Posterior cingulate gyrus (tissue), 11 donors: ENCODE results near the gene SPTLC3.

Experiments used
- DNase-seq, 10 donors: peaks; one replicate each; pipeline versions ENCODE4 v3.0.0 to v3.0.0-alpha.2; 2020 to 2021; ENCODE audit warnings: mixed read lengths in 3 of 10
- intact Hi-C: fragments of 100-400 bp; cut with DNase I; formaldehyde crosslinking; loops from one replicate; pipeline ENCODE4 v1.15.1; 2023

SPTLC3 gene

GRCh38 chr20:13089950-13090469 lies 81.2 kb downstream of the SPTLC3 start:
- DNase-seq: no peak
- intact Hi-C loops: no loop called here

- intact Hi-C loops: no loop called here
- no peak for DNase-seq
These were observed 83.3 kb downstream of the SPTLC3 start for GRCh38 chr20:13092111-13092510.

- intact Hi-C loops: no loop called here
- no peak for DNase-seq
These were observed 86.2 kb downstream of the SPTLC3 start for GRCh38 chr20:13094976-13095375.

GRCh38 chr20:13098720-13099355 lies 90.1 kb downstream of the SPTLC3 start:
- no peak for DNase-seq
- intact Hi-C loops: no loop called here

- no peak for DNase-seq
- intact Hi-C loops: no loop called here
These were observed 90.9 kb downstream of the SPTLC3 start for GRCh38 chr20:13099676-13100075.

GRCh38 chr20:13101276-13101675 lies 92.5 kb downstream of the SPTLC3 start:
- intact Hi-C loops: no loop called here
- DNase-seq: no peak

GRCh38 chr20:13101706-13102105 lies 92.9 kb downstream of the SPTLC3 start:
- DNase-seq: no peak
- intact Hi-C loops: no loop called here

- intact Hi-C loops: no loop called here
- no peak for DNase-seq
These were observed 93.5 kb downstream of the SPTLC3 start for GRCh38 chr20:13102237-13102636.

GRCh38 chr20:13102694-13103093 lies 93.9 kb downstream of the SPTLC3 start:
- intact Hi-C loops: no loop called here
- DNase-seq: no peak

GRCh38 chr20:13105039-13105438 lies 96.3 kb downstream of the SPTLC3 start:
- DNase-seq: no peak
- intact Hi-C loops: no loop called here

- no peak for DNase-seq
- intact Hi-C loops: loop anchor here (1.0 kb wide), 2 partner anchors 136 to 181 kb away; no protein-coding TSS in a partner anchor
These were observed 97.2 kb downstream of the SPTLC3 start for GRCh38 chr20:13105864-13106457.

- DNase-seq: no peak
- intact Hi-C loops: no loop called here
These were observed 100.9 kb downstream of the SPTLC3 start for GRCh38 chr20:13109658-13110057.

- intact Hi-C loops: no loop called here
- no peak for DNase-seq
These were observed 102.0 kb downstream of the SPTLC3 start for GRCh38 chr20:13110796-13111195.

GRCh38 chr20:13111249-13111911 lies 102.6 kb downstream of the SPTLC3 start:
- intact Hi-C loops: no loop called here
- no peak for DNase-seq

GRCh38 chr20:13113731-13114130 lies 105.0 kb downstream of the SPTLC3 start:
- intact Hi-C loops: no loop called here
- DNase-seq: no peak

- DNase-seq: no peak
- intact Hi-C loops: loop anchor here (5.0 kb wide), 1 partner anchor 940 kb away; no protein-coding TSS in a partner anchor
These were observed 108.4 kb downstream of the SPTLC3 start for GRCh38 chr20:13117200-13117599.

GRCh38 chr20:13118676-13119075 lies 109.9 kb downstream of the SPTLC3 start:
- intact Hi-C loops: loop anchor here (1.0 to 5.0 kb wide), 2 partner anchors 428 to 939 kb away; no protein-coding TSS in a partner anchor
- DNase-seq: no peak

GRCh38 chr20:13119583-13119982 lies 110.8 kb downstream of the SPTLC3 start:
- intact Hi-C loops: loop anchor here (1.0 to 5.0 kb wide), 2 partner anchors 427 to 938 kb away; no protein-coding TSS in a partner anchor
- peak in 4 of 10 donors; percentile 10 to 89 (median 19) for DNase-seq

- intact Hi-C loops: loop anchor here (5.0 kb wide), 1 partner anchor 652 kb away; no protein-coding TSS in a partner anchor
- DNase-seq: no peak
These were observed 111.7 kb downstream of the SPTLC3 start for GRCh38 chr20:13120471-13120870.

- no peak for DNase-seq
- intact Hi-C loops: loop anchor here (5.0 kb wide), 1 partner anchor 650 kb away; no protein-coding TSS in a partner anchor
These were observed 113.2 kb downstream of the SPTLC3 start for GRCh38 chr20:13121840-13122515.

- no peak for DNase-seq
- intact Hi-C loops: no loop called here
These were observed 116.7 kb downstream of the SPTLC3 start for GRCh38 chr20:13125486-13125885.
